ENCODE measurements around the gene SULT1A2.

GRCh38 chr16:28574925-28575324, 21.9 kb downstream of the SULT1A2 start:
- TF ChIP-seq, protein P1, sequence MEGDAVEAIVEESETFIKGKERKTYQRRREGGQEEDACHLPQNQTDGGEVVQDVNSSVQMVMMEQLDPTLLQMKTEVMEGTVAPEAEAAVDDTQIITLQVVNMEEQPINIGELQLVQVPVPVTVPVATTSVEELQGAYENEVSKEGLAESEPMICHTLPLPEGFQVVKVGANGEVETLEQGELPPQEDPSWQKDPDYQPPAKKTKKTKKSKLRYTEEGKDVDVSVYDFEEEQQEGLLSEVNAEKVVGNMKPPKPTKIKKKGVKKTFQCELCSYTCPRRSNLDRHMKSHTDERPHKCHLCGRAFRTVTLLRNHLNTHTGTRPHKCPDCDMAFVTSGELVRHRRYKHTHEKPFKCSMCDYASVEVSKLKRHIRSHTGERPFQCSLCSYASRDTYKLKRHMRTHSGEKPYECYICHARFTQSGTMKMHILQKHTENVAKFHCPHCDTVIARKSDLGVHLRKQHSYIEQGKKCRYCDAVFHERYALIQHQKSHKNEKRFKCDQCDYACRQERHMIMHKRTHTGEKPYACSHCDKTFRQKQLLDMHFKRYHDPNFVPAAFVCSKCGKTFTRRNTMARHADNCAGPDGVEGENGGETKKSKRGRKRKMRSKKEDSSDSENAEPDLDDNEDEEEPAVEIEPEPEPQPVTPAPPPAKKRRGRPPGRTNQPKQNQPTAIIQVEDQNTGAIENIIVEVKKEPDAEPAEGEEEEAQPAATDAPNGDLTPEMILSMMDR (IDR thresholded peaks at IDR 0.05; ENCODE audit: insufficient read depth, low read length, poor library complexity, severe bottlenecking), result no peak
- TF ChIP-seq EZH2phosphoT487 (conservative IDR thresholded peaks at IDR 0.05; ENCODE audit: low read length), result no peak
